ENCODE data around the gene STARD3.

GRCh38 chr17:39605492-39606433, 31.2 kb upstream of the STARD3 start:
- TF ChIP-seq CTCF (IDR thresholded peaks at IDR 0.05; ENCODE audit: poor library complexity) (no peak), EZH2 (IDR thresholded peaks at IDR 0.05; ENCODE audit: borderline replicate concordance) (peak; percentile 89), EZH2phosphoT487 (IDR thresholded peaks at IDR 0.05; ENCODE audit: low read depth, severe bottlenecking, unreplicated experiment) (peak; percentile 43)

Measured in hepatocyte (in vitro differentiated cells).